ENCODE results near the gene DGKG. TPM values are rescaled to one million over a fixed set of nuclear protein-coding genes. Genes with fewer than 3 reads are reported as not detected.
A peak's percentile ranks its signal among the peaks of the same experiment; 100 is the strongest.

Gene DGKG
- polyA plus RNA-seq, 3 donors = 0.47 to 0.95 (median 0.48) TPM

GRCh38 chr3:186277268-186277909, 84.6 kb downstream of the DGKG start:
- DNase-seq = peak; percentile 55

- no peak for DNase-seq
These were observed 86.6 kb downstream of the DGKG start for GRCh38 chr3:186275436-186275835.

- DNase-seq = no peak
These were observed 88.4 kb downstream of the DGKG start for GRCh38 chr3:186273586-186273985.

- no peak for DNase-seq
These were observed 91.3 kb downstream of the DGKG start for GRCh38 chr3:186270701-186271100.

- no peak for DNase-seq
These were observed 93.2 kb downstream of the DGKG start for GRCh38 chr3:186268616-186269448.

GRCh38 chr3:186267758-186268157, 94.3 kb downstream of the DGKG start:
- DNase-seq = no peak

GRCh38 chr3:186264608-186265400, 97.2 kb downstream of the DGKG start:
- no peak for DNase-seq

- DNase-seq = no peak
These were observed 100.4 kb downstream of the DGKG start for GRCh38 chr3:186261638-186262037.

GRCh38 chr3:186260726-186261125, 101.3 kb downstream of the DGKG start:
- DNase-seq = no peak

- peak; percentile 63 for DNase-seq
These were observed 102.2 kb downstream of the DGKG start for GRCh38 chr3:186259612-186260383.

GRCh38 chr3:186258968-186259367, 103.1 kb downstream of the DGKG start:
- peak; percentile 37 for DNase-seq

- DNase-seq = no peak
These were observed 104.2 kb downstream of the DGKG start for GRCh38 chr3:186257866-186258265.

GRCh38 chr3:186255703-186256331, 106.2 kb downstream of the DGKG start:
- peak; percentile 51 for DNase-seq

GRCh38 chr3:186254676-186255650, 107.1 kb downstream of the DGKG start:
- DNase-seq = no peak

- no peak for DNase-seq
These were observed 110.0 kb downstream of the DGKG start for GRCh38 chr3:186251948-186252619.

- DNase-seq = no peak
These were observed 113.2 kb downstream of the DGKG start for GRCh38 chr3:186248850-186249249.

GRCh38 chr3:186247821-186248814, 113.9 kb downstream of the DGKG start:
- no peak for DNase-seq

GRCh38 chr3:186246941-186247340, 115.1 kb downstream of the DGKG start:
- no peak for DNase-seq

Data from renal pelvis (tissue), 4 donors.